Panc1 (cell line): Measurements from ENCODE around the gene FAM20A.

Experiments used
- POLR2AphosphoS5 ChIP-seq: IDR thresholded peaks from 2 replicates; pipeline ENCODE4 v1.6.1; 2012; ENCODE audit warnings: mild to moderate bottlenecking, low read depth, low read length, moderate library complexity
- REST ChIP-seq, 2 experiments: IDR thresholded peaks; 2 replicates each; pipeline ENCODE4 v1.6.1; 2011 to 2012; ENCODE audit warnings: low read depth in 2 of 2, control low read depth in 1 of 2, low read length in 1 of 2, mild to moderate bottlenecking in 1 of 2, moderate library complexity in 1 of 2; ENCODE audit not compliant: insufficient read depth in 1 of 2
- SIN3A ChIP-seq: IDR thresholded peaks from 2 replicates; pipeline ENCODE4 v1.6.1; 2012; ENCODE audit warnings: low read depth, mild to moderate bottlenecking, low read length, moderate library complexity, borderline replicate concordance; ENCODE audit not compliant: insufficient read depth
- TF ChIP-seq, protein P1 (sequence below): fragments of 450-650 bp; IDR thresholded peaks from 2 replicates; pipeline ENCODE4 v1.5.1; 2017; ENCODE audit warnings: mild to moderate bottlenecking

DNA sequence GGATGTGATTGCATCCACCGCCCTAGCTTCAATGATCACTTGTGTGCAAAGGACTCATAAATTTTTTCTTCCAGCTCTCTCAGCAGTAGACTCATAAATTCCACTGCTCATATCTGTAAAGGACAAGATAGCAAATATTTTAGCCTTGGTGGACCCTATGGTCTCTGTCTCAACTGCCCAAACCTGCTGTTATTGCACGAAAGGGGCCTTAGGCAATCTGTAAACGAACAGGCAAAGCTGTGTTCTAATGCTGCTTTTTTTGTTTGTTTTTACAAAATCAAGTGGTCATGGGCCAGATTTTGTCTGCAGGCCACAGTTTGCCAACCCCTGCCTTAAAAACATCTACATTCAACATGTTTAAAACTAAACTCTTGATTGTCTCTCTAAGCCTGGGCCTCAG is 34.1 kb downstream of the FAM20A start:
- TF ChIP-seq, protein P1, sequence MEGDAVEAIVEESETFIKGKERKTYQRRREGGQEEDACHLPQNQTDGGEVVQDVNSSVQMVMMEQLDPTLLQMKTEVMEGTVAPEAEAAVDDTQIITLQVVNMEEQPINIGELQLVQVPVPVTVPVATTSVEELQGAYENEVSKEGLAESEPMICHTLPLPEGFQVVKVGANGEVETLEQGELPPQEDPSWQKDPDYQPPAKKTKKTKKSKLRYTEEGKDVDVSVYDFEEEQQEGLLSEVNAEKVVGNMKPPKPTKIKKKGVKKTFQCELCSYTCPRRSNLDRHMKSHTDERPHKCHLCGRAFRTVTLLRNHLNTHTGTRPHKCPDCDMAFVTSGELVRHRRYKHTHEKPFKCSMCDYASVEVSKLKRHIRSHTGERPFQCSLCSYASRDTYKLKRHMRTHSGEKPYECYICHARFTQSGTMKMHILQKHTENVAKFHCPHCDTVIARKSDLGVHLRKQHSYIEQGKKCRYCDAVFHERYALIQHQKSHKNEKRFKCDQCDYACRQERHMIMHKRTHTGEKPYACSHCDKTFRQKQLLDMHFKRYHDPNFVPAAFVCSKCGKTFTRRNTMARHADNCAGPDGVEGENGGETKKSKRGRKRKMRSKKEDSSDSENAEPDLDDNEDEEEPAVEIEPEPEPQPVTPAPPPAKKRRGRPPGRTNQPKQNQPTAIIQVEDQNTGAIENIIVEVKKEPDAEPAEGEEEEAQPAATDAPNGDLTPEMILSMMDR, result no peak
- no peak for TF ChIP-seq SIN3A
- no peak for TF ChIP-seq POLR2AphosphoS5
- TF ChIP-seq REST (IDR thresholded peaks at IDR 0.05; ENCODE audit: insufficient read depth in 1 of 2, low read depth in 2 of 2, low read length in 1 of 2), result no peak
